Measurements from ENCODE around the gene NKD1.

The NKD1 gene

DNA sequence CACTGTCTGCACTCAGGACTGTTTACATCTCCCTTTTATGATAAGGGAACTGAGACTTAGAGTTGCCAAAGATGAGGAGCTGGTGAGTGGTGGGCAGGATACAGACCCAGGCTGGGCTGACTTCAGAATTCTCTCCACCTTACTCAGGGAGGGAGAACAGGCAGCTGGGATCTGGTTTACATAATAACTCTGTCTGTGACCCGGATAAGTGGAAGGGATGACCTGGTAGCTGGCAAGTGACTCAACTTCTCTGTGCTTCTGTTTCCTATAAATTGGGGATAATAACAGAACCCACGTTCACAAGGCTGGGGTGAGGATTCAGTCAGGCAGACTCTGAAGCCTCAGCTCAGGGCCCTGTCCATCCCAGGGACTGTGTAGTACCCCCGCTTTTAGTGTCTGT lies 130.3 kb downstream of the NKD1 start:
- no peak for DNase-seq

DNA sequence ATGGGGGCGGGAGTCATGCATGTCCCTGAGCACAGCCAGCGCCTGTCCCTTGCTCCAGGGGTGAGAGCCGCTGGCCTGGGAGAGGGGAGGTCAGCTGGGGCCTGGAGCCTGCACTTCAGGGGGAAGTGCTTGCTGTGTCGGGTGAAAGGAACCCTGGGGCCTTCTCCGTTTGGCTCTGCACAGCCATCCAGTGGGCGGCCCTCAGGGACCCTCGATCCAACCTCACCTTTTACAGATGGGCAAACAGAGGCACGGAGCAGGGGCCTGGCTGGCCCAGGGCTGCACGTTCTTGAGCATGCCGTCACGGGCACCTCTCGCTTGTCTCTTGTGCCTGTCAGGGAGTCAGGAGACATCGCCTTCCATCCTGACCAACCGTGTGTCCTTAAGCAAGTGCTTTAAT lies 131.1 kb downstream of the NKD1 start:
- DNase-seq, result no peak

DNA sequence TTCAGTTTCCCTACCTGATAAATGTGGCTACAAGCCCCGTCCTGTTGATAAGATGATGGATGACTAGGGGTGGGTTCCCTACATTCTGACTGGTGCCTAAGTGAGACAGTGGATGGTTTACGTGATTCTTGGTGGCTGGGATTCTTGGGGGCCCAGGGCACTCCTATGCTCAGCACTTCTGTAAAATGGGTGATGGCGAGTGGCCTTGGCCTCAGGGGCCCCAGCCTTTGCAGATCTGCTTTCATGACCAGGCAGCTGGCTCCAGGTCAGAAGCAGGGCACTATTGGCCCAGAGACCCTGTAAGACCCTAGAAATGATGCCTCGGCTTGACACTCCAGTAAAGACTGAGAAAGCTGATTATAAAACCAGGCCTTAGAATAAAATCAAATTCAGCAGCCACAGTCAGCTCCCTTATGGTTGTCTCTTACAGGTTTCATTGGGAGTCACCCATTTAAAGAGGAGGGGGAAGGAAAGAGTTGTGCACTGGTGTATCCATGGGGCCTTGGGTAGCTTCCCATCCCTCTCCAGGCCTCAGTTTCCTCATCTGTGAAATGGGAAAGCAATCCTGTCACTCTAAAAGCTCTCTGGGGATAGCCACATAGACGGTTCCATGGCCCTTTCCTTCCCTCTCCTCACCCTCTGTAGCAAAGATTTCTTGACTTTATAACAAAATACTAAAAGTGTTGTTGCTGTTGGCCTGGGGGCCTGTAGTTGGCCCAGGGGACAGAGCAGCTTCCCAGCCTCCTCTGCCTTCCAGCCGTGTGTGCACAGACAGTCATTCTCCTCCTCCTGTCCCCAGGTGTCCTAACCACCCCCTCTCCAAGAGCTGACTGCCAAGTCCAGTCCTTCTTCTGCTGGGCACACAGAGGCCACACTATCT lies 131.7 kb downstream of the NKD1 start:
- DNase-seq, result no peak

DNA sequence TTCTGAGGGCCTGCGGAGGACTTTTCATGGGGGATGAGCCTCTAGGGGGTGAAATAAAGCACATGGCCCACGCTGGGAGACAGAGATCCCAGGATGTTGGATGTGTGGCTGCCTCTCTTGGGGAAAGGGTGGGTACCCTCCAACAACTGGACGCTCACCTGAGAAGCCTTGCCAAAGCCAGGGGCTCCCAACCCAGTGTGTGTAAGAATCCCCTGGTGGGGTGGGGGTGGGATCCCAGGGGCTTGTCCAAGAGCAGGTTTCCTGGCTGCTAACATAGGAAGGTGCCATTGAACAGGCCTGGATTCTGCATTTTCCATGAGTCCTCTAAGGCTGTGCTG lies 132.3 kb downstream of the NKD1 start:
- no peak for DNase-seq

DNA sequence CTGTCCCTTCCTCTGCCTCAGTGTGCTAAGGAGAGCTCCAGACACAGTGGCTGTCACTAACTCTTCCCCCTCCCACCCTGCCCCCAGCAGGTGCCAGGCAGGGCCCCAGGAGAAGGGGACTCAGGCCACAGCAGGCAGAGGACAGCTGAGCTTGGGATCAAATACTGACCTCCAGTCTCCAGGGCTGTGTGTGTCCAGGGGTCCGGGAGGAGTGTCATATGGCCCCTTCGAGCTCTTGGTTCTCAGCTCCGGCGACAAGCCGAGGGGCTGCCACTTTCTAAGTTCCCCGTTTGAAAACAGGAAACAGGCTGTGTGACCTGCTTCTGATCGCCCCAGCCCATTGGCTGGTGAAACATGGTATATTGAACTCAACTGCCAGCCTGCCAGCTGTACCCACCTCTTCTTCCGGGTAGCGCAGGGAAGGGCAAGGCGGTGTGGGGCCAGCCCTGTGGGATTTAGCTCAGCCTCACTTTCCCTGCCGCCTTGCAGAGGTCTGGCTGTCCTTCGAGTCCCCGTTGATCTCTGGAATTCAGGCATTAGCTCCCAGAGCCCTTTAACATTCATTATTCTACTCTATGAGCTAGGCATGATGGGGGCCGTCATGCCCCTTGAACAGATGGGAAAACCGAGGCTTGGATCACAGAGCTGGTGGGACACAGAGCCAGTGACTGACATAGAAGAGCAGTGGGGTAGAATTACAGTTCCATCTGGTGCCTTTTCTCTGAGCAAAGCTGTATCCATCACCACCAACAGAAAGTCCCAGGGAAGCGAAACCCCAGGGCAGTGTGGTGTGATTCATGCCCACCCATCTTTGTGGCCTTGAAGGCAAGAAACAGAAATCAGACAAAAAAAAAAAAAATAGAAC lies 133.1 kb downstream of the NKD1 start, which contains the start of gene SNX20:
SNX20 (minus strand) TSS at position 292 of the 865 bp plus-strand sequence. CDS start 3,786 bp downstream, outside the sequence.
- DNase-seq, result peak in 4 of 5 experiments; percentile 26 to 92 (median 64)

DNA sequence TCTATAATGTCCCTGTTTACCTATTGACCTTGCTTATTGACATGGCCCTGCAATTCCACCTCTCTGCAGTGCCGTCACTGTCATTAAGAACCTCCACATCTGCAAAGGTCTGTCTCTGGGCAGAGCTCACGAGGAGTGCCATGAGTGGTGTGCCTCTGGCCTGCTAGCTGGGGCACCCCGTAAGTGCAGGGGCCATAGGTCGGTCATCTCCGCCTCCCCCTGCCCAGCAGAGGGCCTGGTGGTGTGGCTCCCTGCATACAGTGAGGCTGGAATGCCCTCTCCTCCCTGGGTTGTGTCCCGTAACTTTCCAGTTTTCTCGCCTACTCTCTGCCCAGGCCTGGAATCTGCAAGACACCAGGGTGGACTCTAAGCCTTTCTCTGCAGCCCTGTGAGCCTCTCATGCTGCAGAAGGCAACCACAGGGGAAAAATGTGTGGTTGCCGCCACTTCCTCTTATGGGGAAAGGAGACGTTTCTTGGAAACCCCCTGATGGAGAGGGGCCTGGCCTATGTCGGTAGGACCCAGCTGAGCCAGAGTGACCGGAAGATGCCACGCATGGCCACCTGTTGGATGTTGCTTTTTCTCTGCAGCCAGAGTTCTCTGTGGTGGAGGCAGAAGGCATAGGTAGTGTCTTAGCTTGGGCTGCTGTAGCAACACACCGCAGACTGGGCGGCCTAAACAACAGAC lies 135.6 kb downstream of the NKD1 start:
- peak in 3 of 5 experiments; percentile 45 to 93 (median 56) for DNase-seq

DNA sequence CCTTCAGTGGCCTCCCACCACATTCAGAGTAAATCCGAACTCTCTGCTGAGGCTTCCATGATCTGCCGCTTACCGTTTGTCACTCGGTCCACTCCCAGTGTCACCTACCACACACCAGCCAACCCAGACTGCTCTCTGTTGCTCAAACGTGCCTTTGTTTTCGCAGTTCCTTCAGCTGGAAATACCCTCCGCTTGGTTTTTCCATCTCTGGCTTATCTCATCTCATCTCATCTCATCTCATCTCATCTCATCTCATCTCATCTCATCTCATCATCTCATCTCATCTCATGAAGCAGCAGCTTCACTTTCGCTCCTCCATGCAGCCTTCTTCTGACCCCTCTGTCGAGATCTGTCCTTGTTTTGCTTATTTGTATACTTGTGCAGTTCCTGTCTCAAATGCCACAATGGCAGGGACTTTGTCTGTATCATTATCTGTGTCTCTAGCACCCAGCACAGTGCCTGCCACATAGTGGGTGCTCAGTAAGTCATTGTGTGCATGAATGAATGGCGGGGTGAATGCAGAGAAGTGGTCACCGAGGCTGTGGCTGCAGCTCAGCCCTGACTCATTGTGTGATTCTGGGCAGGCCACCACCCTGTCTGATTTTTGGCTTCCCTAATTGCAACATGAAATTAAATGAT lies 136.7 kb downstream of the NKD1 start:
- peak in 1 of 5 experiments; percentile 84 for DNase-seq

DNA sequence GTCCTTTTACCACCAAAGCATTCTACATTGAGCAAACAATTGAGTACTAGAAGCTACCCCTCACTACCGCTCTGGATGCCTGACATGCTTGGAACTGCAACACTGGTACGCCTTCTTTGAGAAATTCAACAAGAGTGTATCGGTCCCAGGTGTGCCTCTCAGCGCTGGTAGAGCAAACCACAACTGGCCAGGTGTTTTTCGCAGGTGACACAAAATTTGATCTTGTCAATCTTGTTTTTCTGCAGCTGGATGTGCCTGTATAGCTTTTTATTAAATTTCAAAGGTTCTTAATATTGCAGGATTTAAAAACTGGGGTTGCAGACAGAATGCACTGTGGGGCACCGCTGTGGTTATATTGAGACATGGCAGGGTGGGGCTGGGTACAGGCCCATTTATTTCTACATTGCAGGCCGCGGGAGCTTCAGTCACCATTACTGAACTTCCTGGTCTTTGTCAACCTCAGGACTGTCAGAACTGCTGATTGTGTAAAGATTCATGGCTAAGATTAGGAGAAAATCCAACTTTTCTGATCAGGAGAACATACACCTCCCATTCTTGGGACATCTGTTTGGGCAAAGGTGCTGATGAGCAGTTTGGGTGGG lies 137.4 kb downstream of the NKD1 start:
- DNase-seq, result peak in 1 of 5 experiments; percentile 57

DNA sequence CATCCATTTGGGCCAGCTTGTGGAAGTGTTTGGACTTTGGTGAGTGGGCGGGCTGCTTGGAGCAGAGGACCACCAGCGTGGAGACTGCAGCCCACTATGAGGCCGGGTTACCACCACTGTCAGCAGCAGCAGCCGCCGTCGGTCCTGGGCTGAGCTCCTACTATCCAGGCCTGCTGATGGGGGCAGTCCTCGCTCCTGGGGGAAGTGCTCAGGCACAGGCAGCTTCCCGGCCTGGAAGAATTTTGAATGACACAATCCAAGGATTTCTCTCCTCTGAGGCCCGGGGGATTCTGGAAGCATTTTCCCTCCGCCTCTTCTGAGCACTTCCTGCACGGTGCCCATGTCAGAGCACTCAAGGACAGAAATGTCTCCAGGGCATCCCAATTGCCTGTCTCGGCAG lies 139.9 kb downstream of the NKD1 start:
- no peak for DNase-seq

DNA sequence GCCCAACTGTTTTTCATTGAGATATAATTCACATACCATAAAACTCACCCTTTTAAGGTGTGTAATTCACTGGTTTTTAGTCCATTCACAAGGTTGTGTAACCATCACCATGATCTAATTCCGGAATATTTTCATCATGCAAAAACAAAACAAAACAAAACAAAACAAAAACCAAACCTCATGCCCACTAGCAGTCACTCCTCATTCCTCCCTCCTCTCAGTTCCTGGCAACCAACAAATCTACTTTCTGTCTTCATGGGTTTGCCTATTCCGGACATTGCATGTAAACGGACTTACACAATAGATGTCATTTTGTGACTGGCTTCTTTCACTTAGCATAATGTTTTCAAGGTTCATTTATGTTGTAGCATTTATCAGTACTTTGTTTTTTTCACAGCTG lies 140.7 kb downstream of the NKD1 start:
- DNase-seq, result no peak

DNA sequence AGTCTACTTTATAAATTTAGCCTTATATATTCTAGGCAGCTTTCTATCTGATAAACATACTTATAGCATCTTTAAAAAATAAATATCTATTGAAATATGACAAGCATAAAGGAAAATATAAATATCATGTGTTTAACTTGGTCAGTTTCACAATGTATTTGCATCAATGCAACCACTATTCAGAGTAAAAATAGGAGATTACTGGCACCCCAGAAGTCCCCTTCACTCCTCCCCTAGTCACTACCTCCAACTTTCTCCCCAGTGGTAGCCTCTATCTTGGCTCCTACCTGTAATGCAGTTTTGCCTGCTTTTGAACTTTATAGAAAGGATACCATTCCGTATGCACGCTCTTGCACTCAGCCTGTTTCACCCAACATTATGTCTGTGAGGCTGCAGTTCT lies 142.0 kb downstream of the NKD1 start:
- no peak for DNase-seq

DNA sequence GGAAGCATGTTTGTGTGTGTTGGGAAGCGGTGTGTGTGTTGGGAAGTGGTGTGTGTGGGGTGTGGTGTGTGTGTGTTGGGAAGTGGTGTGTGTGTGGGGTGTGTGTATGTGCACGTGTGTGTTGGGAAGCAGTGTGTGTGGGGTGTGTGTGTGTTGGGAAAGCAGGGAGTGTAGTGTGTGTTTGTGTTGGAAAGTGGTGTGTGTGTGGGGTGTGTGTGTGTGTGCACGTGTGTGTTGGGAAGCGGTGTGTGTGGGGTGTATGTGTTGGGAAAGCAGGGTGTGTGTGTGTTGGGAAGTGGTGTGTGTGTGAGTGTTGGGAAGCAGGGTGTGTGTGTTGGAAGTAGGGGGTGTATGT lies 144.4 kb downstream of the NKD1 start:
- DNase-seq, result no peak

DNA sequence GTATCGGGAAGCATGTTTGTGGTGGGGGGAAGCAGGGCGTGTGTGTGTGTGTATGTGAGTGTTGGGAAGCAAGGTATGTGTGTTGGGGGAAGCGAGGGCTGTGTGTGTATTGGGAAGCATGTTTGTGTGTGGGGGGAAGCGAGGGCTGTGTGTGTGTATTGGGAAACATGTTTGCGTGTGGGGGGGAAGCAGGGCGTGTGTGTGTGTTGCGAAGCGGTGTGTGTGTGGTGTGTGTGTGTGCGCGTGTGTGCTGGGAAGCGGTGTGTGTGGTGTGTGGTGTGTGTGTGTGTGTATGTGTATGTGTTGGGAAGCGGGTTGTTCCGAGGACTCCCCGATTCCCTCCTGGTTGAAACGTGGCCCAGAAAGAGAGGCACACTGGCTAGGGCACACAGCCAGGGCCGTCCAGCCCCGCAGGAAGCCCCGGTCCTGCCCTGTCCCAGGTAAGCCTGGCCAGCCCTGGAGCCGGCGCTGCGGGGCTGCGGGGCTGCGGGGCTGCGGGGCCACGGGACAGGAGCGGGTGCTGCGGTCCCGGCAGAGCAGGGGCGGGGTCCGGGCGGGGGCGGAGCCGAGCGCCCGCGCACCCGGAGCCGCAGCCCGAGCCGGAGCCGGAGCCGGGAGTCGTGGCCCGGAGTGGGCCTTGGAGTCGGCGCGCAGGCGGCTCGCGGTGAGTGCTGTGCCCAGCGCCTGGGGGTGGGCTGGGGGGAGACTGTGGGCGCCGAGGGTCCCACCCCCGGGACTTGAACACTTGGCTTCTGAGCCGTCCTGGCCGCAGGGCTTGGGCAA lies 145.0 kb downstream of the NKD1 start, which contains the start of gene NOD2:
NOD2 (plus strand) TSS at position 608 of the 783 bp plus-strand sequence. CDS start 5,890 bp downstream, outside the sequence.
- peak in 2 of 5 experiments; percentile 34 to 59 for DNase-seq

DNA sequence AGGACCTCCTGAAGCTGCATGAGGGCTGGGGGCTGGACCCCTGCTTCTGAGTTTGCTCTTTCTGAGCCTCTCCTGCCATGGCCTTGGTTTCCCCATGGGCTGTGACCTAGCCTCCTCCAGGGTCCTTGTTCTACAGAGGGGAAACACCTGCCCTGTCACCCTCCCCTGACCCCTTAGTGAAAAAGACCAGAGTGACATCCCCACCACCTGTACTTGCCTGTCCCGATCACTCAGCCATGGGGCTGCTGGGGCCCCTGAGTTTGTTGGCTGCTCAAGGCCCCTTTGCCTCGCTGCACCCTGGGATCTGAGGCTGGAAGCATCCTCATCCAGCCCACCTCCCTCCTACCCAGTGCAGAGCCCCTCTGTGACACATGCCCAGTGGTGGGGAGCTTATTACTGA lies 146.0 kb downstream of the NKD1 start:
- DNase-seq, result no peak

DNA sequence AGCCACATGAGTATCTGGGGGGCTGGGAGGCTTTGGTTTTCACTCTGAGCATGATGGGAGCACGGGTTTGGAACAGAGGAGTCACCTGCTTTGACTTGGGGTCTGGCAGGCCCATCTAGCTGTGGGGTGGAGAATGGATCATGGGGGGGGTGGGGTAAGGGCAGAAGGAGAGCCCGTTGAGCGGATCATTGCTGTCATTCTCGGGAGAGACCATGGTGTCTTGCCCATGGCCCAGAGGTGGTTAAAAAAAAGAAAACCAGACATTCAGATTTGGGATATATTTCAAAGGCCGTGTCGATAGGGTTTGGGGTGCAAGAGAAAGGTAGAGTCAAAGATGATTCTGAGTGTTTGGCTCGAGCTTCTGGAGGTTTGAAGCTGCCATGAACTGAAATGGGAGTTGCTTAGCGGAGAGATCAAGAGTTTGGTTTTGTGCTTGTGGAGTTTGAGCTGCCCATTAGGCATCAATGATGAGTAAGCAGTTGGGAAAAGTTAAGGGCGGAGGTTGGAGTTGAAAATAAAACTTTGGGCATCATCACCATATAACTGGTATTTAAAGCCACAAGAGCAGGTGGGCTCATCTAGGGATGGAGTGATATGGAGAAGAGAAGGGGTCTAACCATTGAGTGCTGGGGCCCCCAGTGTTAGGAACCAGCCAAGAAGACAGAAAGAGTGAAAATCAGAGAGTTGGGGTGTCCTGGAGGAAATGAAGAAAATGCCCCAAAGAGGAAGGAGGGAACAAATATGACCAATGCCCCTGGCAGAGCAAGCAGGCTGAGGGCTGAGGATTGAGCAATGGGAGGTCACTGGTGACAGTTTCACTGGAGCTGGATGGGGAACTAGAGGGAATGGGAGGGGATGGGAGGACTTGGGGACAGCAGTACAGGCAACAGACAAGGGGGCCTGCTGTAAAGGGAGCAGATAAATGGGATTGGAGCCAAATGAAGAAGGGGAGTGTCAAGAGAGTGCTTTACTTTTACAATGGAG lies 147.1 kb downstream of the NKD1 start:
- DNase-seq, result no peak

DNA sequence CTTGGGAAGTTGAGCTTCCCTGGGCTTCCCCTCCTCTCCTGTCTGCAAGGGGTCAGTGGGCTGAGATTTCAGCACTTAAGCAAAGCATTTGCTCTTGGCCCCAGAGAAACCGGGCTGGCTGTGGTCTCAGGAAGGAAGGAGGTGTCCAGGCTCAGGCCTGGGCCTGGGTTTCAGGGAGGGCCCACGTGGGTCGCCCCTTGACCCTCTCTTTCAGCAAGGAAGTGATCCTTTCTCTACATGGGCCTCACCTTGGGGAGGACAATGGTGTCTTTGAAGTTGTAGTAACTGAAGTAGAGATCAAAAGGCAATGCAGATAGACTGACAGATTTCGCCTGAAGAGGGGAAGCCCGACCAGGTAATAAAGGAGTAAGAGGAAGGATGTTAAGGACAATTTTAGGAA lies 147.9 kb downstream of the NKD1 start:
- DNase-seq, result no peak

DNA sequence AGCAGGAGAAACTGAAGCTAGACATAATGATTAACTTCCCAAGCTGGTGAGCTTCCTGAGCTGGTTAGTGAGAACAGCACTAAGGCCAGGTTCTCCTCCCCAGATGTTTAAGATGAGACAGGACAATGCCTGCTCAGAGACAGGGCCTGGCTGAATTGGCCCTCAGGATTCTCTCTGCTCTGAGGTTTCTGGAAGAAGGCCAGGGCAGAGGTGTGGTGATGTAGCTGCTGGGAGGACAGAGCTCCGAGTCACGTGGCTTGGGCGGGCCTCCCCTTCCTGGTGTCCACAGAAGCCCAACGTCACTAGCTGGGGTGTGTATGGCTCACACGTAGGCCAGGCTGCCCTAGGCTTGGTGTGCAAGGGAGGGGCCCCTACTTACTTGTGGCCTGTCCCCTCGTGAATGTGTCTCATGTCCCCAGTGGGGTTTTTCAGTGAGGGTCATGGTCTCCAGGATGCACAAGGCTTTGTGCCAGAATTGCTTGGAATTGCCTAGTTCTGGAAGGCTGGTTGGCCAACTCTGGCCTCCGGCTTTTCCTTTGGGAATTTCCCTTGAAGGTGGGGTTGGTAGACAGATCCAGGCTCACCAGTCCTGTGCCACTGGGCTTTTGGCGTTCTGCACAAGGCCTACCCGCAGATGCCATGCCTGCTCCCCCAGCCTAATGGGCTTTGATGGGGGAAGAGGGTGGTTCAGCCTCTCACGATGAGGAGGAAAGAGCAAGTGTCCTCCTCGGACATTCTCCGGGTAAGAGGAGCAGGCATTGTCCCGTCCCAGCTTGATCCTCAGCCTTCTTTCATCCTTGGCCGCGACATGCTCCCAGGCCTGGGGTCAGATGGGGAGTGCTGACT lies 148.6 kb downstream of the NKD1 start:
- DNase-seq, result peak in 3 of 5 experiments; percentile 55 to 92 (median 62)

DNA sequence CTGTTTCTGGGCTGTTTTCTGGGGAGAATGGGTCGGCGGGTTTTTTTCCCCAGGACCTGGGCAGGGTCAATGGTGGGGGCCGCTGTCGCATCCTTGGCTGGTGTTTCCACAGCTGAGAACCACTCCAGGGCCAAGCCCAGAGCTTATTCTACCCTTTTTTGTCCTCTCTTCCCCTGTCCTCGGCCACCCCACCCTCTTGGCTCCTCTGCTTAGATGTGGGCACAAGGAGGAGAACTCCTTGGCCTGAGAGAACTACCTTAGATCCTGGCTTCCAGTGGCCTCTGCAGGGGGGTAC lies 149.2 kb downstream of the NKD1 start:
- no peak for DNase-seq
